ENCODE data around the gene PPP1R7.

- no peak for TF ChIP-seq CTCF (IDR thresholded peaks at IDR 0.05)
- no peak for TF ChIP-seq EP300 (IDR thresholded peaks at IDR 0.05)
Observed at GRCh38 chr2:241229563-241230401, 79.5 kb downstream of the PPP1R7 start.
